Transverse colon (tissue), 4 donors: ENCODE data around the gene BCL7B.

ENCODE experiments used
- POLR2A ChIP-seq: fragments of 450-650 bp; IDR thresholded peaks from one replicate; pipeline ENCODE4 v1.6.1; 2016; ENCODE audit warnings: antibody characterized with exemption, mild to moderate bottlenecking, moderate library complexity
- POLR2AphosphoS5 ChIP-seq, 3 donors: sonication (generic); formaldehyde crosslinking; IDR thresholded peaks; one replicate each; pipeline ENCODE4 v1.6.1; 2016; ENCODE audit warnings: antibody characterized with exemption in 3 of 3
- TF ChIP-seq, protein P1 (sequence below), 5 experiments: fragments of 200-600 bp in 3 of 5; fragments of 450-650 bp in 2 of 5; sonication (generic) in 3 of 5; IDR thresholded peaks; 1 replicate in 2 of 5; 2 replicates in 3 of 5; pipeline ENCODE4 v1.5.1; 2016 to 2017; ENCODE audit warnings: antibody characterized with exemption in 5 of 5, inconsistent platforms in 3 of 5, mild to moderate bottlenecking in 2 of 5, moderate library complexity in 1 of 5

DNA sequence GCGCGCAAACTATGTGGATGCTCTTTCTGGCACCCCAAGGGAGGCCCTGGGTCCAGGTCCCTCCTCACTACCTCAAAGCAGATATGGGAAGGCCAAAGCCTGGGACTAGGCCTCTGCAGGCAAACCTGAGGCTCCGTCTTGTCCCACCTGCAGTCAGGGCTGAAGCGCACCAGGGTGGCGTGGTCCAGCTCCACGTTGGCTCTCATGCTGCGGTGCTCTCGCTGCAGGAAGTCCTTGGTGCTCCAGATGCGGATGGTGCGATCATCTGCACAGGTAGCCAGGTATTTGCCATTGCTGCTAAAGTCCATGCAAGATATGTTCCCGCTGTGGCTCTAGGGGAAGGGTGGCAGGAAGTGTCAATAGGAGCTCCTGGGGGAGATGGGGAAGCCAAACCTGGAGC, 16.3 kb upstream of the BCL7B start:
- TF ChIP-seq POLR2AphosphoS5 (IDR thresholded peaks at IDR 0.05) (no peak), POLR2A (no peak)
- TF ChIP-seq, protein P1, sequence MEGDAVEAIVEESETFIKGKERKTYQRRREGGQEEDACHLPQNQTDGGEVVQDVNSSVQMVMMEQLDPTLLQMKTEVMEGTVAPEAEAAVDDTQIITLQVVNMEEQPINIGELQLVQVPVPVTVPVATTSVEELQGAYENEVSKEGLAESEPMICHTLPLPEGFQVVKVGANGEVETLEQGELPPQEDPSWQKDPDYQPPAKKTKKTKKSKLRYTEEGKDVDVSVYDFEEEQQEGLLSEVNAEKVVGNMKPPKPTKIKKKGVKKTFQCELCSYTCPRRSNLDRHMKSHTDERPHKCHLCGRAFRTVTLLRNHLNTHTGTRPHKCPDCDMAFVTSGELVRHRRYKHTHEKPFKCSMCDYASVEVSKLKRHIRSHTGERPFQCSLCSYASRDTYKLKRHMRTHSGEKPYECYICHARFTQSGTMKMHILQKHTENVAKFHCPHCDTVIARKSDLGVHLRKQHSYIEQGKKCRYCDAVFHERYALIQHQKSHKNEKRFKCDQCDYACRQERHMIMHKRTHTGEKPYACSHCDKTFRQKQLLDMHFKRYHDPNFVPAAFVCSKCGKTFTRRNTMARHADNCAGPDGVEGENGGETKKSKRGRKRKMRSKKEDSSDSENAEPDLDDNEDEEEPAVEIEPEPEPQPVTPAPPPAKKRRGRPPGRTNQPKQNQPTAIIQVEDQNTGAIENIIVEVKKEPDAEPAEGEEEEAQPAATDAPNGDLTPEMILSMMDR (IDR thresholded peaks at IDR 0.05): no peak
